H1 (cell line): ENCODE data around the gene MYH16. TPM values are rescaled to one million over a fixed set of nuclear protein-coding genes. Genes with fewer than 3 reads are reported as not detected.

Experiments
- CHD1 ChIP-seq: IDR thresholded peaks from 2 replicates; pipeline ENCODE4 v1.6.1; 2012; ENCODE audit warnings: low read depth, low read length, improper control_type of control experiment
- KDM4A ChIP-seq: IDR thresholded peaks from one replicate; pipeline ENCODE4 v1.7.1; 2012; ENCODE audit warnings: low read depth, mild to moderate bottlenecking, moderate library complexity, low read length, inconsistent platforms; ENCODE audit not compliant: severe bottlenecking
- NANOG ChIP-seq: IDR thresholded peaks from 2 replicates; pipeline ENCODE4 v1.6.1; 2011; ENCODE audit warnings: low read length, low read depth, mild to moderate bottlenecking, inconsistent platforms; ENCODE audit not compliant: insufficient read depth, poor library complexity, severe bottlenecking
- POLR2AphosphoS5 ChIP-seq: IDR thresholded peaks from 2 replicates; pipeline ENCODE4 v1.6.1; 2011; ENCODE audit warnings: low read depth, low read length
- SP2 ChIP-seq: IDR thresholded peaks from 2 replicates; pipeline ENCODE4 v1.6.1; 2012; ENCODE audit warnings: mild to moderate bottlenecking, low read length, inconsistent platforms
- YY1 ChIP-seq: IDR thresholded peaks from 2 replicates; pipeline ENCODE4 v1.6.1; 2011; ENCODE audit warnings: low read depth, mild to moderate bottlenecking, low read length
- polyA plus RNA-seq, 7 experiments: library from polyadenylated mRNA; depleted of rRNA in 3 of 7; stranded (reverse) in 5 of 7; unstranded in 2 of 7; fragments of >200 nt in 5 of 7; fragments of 200-250 nt in 2 of 7; gene quantifications; 1 replicate in 5 of 7; 2 replicates in 1 of 7; 4 replicates in 1 of 7; pipeline versions ENCODE4 v1.2.1 to v1.2.3, GENCODE V29; 2011 to 2013; ENCODE audit warnings: missing spikeins in 2 of 7, mixed read lengths in 2 of 7
- total RNA-seq: library from RNA; stranded (reverse); fragmentation: NEBNext Ultra II Directional; extraction: Animal tissue kit (Norgen Biotek cat#: 25700); gene quantifications from 2 replicates; pipeline ENCODE4 v1.2.1, GENCODE V29; 2021
- TF ChIP-seq, protein P1 (sequence below): fragments of 300-600 bp; sonication (generic); IDR thresholded peaks from 2 replicates; pipeline ENCODE4 v1.7.1; 2012; ENCODE audit warnings: low read length, moderate library complexity, mild to moderate bottlenecking, inconsistent platforms; ENCODE audit not compliant: insufficient replicate concordance
- TF ChIP-seq, protein P2 (sequence below), 3 experiments: IDR thresholded peaks; 1 replicate in 2 of 3; 2 replicates in 1 of 3; pipeline versions ENCODE4 v1.5.1 to v1.6.1; 2011; ENCODE audit warnings: low read length in 3 of 3, mild to moderate bottlenecking in 3 of 3, inconsistent platforms in 2 of 3, low read depth in 1 of 3, moderate library complexity in 1 of 3; ENCODE audit not compliant: insufficient read depth in 1 of 3; ENCODE audit errors: control extremely low read depth in 1 of 3

Gene MYH16
- total and polyA plus RNA-seq, 2 of the 8 experiments (the other 6 are each of a cell fraction or from before 2014, with no cell fraction given), result not detected

DNA sequence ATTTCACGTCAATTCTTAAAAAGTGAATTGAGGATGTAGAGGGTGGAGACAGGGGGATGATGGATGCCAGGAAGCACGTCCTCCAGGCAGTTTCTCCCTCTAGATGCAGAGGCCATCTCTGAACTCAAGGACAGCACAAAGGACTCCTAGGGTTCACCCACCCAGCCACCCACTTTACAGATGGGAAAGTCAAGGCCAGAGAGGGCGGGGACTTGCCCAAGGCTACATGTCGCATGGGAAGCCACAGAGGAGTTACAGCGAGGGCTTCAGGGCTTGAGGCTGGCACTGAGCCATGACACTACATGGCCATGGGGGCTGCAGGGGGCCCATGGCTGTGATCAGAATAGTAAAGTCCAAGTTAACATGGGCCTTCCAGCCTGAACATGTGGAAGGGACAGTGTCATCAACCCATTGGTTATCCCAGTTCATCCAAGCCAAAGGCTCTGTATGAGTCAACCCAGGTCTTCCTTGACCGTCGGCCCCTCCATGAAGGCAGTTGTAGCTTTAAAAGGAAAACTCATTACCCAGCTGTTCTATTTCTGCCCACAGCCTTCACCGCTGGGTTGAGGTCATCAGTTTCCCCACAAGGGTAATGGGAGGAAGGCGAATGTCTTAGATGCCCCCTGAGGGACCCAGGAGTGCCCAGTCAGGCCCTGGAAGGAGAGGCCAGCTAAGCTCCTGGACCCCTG is 40.4 kb upstream of the MYH16 start (continued):
- TF ChIP-seq, protein P1, sequence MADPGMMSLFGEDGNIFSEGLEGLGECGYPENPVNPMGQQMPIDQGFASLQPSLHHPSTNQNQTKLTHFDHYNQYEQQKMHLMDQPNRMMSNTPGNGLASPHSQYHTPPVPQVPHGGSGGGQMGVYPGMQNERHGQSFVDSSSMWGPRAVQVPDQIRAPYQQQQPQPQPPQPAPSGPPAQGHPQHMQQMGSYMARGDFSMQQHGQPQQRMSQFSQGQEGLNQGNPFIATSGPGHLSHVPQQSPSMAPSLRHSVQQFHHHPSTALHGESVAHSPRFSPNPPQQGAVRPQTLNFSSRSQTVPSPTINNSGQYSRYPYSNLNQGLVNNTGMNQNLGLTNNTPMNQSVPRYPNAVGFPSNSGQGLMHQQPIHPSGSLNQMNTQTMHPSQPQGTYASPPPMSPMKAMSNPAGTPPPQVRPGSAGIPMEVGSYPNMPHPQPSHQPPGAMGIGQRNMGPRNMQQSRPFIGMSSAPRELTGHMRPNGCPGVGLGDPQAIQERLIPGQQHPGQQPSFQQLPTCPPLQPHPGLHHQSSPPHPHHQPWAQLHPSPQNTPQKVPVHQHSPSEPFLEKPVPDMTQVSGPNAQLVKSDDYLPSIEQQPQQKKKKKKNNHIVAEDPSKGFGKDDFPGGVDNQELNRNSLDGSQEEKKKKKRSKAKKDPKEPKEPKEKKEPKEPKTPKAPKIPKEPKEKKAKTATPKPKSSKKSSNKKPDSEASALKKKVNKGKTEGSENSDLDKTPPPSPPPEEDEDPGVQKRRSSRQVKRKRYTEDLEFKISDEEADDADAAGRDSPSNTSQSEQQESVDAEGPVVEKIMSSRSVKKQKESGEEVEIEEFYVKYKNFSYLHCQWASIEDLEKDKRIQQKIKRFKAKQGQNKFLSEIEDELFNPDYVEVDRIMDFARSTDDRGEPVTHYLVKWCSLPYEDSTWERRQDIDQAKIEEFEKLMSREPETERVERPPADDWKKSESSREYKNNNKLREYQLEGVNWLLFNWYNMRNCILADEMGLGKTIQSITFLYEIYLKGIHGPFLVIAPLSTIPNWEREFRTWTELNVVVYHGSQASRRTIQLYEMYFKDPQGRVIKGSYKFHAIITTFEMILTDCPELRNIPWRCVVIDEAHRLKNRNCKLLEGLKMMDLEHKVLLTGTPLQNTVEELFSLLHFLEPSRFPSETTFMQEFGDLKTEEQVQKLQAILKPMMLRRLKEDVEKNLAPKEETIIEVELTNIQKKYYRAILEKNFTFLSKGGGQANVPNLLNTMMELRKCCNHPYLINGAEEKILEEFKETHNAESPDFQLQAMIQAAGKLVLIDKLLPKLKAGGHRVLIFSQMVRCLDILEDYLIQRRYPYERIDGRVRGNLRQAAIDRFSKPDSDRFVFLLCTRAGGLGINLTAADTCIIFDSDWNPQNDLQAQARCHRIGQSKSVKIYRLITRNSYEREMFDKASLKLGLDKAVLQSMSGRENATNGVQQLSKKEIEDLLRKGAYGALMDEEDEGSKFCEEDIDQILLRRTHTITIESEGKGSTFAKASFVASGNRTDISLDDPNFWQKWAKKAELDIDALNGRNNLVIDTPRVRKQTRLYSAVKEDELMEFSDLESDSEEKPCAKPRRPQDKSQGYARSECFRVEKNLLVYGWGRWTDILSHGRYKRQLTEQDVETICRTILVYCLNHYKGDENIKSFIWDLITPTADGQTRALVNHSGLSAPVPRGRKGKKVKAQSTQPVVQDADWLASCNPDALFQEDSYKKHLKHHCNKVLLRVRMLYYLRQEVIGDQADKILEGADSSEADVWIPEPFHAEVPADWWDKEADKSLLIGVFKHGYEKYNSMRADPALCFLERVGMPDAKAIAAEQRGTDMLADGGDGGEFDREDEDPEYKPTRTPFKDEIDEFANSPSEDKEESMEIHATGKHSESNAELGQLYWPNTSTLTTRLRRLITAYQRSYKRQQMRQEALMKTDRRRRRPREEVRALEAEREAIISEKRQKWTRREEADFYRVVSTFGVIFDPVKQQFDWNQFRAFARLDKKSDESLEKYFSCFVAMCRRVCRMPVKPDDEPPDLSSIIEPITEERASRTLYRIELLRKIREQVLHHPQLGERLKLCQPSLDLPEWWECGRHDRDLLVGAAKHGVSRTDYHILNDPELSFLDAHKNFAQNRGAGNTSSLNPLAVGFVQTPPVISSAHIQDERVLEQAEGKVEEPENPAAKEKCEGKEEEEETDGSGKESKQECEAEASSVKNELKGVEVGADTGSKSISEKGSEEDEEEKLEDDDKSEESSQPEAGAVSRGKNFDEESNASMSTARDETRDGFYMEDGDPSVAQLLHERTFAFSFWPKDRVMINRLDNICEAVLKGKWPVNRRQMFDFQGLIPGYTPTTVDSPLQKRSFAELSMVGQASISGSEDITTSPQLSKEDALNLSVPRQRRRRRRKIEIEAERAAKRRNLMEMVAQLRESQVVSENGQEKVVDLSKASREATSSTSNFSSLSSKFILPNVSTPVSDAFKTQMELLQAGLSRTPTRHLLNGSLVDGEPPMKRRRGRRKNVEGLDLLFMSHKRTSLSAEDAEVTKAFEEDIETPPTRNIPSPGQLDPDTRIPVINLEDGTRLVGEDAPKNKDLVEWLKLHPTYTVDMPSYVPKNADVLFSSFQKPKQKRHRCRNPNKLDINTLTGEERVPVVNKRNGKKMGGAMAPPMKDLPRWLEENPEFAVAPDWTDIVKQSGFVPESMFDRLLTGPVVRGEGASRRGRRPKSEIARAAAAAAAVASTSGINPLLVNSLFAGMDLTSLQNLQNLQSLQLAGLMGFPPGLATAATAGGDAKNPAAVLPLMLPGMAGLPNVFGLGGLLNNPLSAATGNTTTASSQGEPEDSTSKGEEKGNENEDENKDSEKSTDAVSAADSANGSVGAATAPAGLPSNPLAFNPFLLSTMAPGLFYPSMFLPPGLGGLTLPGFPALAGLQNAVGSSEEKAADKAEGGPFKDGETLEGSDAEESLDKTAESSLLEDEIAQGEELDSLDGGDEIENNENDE, result no peak
- TF ChIP-seq CHD1 (no peak), KDM4A (no peak), SP2 (no peak), YY1 (no peak), POLR2AphosphoS5 (no peak), NANOG (no peak)
- TF ChIP-seq, protein P2, sequence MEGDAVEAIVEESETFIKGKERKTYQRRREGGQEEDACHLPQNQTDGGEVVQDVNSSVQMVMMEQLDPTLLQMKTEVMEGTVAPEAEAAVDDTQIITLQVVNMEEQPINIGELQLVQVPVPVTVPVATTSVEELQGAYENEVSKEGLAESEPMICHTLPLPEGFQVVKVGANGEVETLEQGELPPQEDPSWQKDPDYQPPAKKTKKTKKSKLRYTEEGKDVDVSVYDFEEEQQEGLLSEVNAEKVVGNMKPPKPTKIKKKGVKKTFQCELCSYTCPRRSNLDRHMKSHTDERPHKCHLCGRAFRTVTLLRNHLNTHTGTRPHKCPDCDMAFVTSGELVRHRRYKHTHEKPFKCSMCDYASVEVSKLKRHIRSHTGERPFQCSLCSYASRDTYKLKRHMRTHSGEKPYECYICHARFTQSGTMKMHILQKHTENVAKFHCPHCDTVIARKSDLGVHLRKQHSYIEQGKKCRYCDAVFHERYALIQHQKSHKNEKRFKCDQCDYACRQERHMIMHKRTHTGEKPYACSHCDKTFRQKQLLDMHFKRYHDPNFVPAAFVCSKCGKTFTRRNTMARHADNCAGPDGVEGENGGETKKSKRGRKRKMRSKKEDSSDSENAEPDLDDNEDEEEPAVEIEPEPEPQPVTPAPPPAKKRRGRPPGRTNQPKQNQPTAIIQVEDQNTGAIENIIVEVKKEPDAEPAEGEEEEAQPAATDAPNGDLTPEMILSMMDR (IDR thresholded peaks at IDR 0.05; ENCODE audit: control extremely low read depth in 1 of 3, insufficient read depth in 1 of 3, low read depth in 1 of 3, low read length in 3 of 3), result no peak
